Measurements from ENCODE around the gene SLC25A23.
A peak's percentile ranks its signal among the peaks of the same experiment; 100 is the strongest.
"Not testable (repeated sequence)": the region's sequence is repeated elsewhere in the genome, so short reads cannot be mapped to it uniquely, and the experiment has no call there.

The SLC25A23 gene

GRCh38 chr19:6412061-6412446, 47.5 kb downstream of the SLC25A23 start:
- TF ChIP-seq CTCF (IDR thresholded peaks at IDR 0.05; ENCODE audit: poor library complexity, severe bottlenecking), result no peak
- no peak for DNase-seq (ENCODE audit: low spot score)
- H3K9me3 ChIP-seq (ENCODE audit: severe bottlenecking), result no peaks in the 10 kb centered on the region
- H3K4me1 ChIP-seq (ENCODE audit: insufficient read depth, poor library complexity, severe bottlenecking), result no peaks in the 10 kb centered on the region
- no peaks in the 10 kb centered on the region for H3K27me3 ChIP-seq (ENCODE audit: insufficient read depth, poor library complexity, severe bottlenecking)
- 0 out of 3 replicates have a peak, but pooled peaks have one; percentile 15 for ATAC-seq (ENCODE audit: low read depth)
- no peak overlapping the region for H3K27ac ChIP-seq (ENCODE audit: poor library complexity, severe bottlenecking)
- peaks cover 27% of the 10 kb centered on the region for H3K36me3 ChIP-seq (ENCODE audit: low read depth)
- no peak overlapping the region for H3K4me3 ChIP-seq (ENCODE audit: severe bottlenecking)

- Histone ChIP-seq H3K9me3 (ENCODE audit: severe bottlenecking) (no peaks in the 10 kb centered on the region), H3K27me3 (ENCODE audit: insufficient read depth, poor library complexity, severe bottlenecking) (no peaks in the 10 kb centered on the region), H3K36me3 (ENCODE audit: low read depth) (peaks cover 2% of the 10 kb centered on the region), H3K4me3 (ENCODE audit: severe bottlenecking) (no peak overlapping the region), H3K27ac (ENCODE audit: poor library complexity, severe bottlenecking) (no peak overlapping the region), H3K4me1 (ENCODE audit: insufficient read depth, poor library complexity, severe bottlenecking) (no peaks in the 10 kb centered on the region)
- ATAC-seq (ENCODE audit: low read depth) (no peak), DNase-seq (ENCODE audit: low spot score) (no peak)
- TF ChIP-seq CTCF (IDR thresholded peaks at IDR 0.05; ENCODE audit: poor library complexity, severe bottlenecking), result no peak
Measured at GRCh38 chr19:6409346-6409745, 50.2 kb downstream of the SLC25A23 start.

GRCh38 chr19:6406401-6406800, 53.2 kb downstream of the SLC25A23 start:
- no peak for TF ChIP-seq CTCF (IDR thresholded peaks at IDR 0.05; ENCODE audit: poor library complexity, severe bottlenecking)
- H3K36me3 ChIP-seq (ENCODE audit: low read depth), result no peaks in the 10 kb centered on the region
- DNase-seq (ENCODE audit: low spot score) (no peak), ATAC-seq (ENCODE audit: low read depth) (no peak)
- H3K9me3 ChIP-seq (ENCODE audit: severe bottlenecking), result no peaks in the 10 kb centered on the region
- H3K27me3 ChIP-seq (ENCODE audit: insufficient read depth, poor library complexity, severe bottlenecking), result no peaks in the 10 kb centered on the region
- H3K4me1 ChIP-seq (ENCODE audit: insufficient read depth, poor library complexity, severe bottlenecking), result no peaks in the 10 kb centered on the region
- no peak overlapping the region for H3K4me3 ChIP-seq (ENCODE audit: severe bottlenecking)
- no peak overlapping the region for H3K27ac ChIP-seq (ENCODE audit: poor library complexity, severe bottlenecking)

- no peak overlapping the region for H3K4me3 ChIP-seq (ENCODE audit: severe bottlenecking)
- no peaks in the 10 kb centered on the region for H3K36me3 ChIP-seq (ENCODE audit: low read depth)
- DNase-seq (ENCODE audit: low spot score) (no peak), ATAC-seq (ENCODE audit: low read depth) (no peak)
- H3K27ac ChIP-seq (ENCODE audit: poor library complexity, severe bottlenecking), result no peak overlapping the region
- H3K9me3 ChIP-seq (ENCODE audit: severe bottlenecking), result no peaks in the 10 kb centered on the region
- no peaks in the 10 kb centered on the region for H3K4me1 ChIP-seq (ENCODE audit: insufficient read depth, poor library complexity, severe bottlenecking)
- H3K27me3 ChIP-seq (ENCODE audit: insufficient read depth, poor library complexity, severe bottlenecking), result no peaks in the 10 kb centered on the region
- no peak for TF ChIP-seq CTCF (IDR thresholded peaks at IDR 0.05; ENCODE audit: poor library complexity, severe bottlenecking)
Measured at GRCh38 chr19:6402837-6403608, 56.6 kb downstream of the SLC25A23 start.

- Histone ChIP-seq H3K27me3 (ENCODE audit: insufficient read depth, poor library complexity, severe bottlenecking) (no peaks in the 10 kb centered on the region), H3K4me3 (ENCODE audit: severe bottlenecking) (no peak overlapping the region), H3K4me1 (ENCODE audit: insufficient read depth, poor library complexity, severe bottlenecking) (no peaks in the 10 kb centered on the region), H3K36me3 (ENCODE audit: low read depth) (no peaks in the 10 kb centered on the region), H3K27ac (ENCODE audit: poor library complexity, severe bottlenecking) (no peak overlapping the region), H3K9me3 (ENCODE audit: severe bottlenecking) (no peaks in the 10 kb centered on the region)
- DNase-seq (ENCODE audit: low spot score), result no peak
- TF ChIP-seq CTCF (IDR thresholded peaks at IDR 0.05; ENCODE audit: poor library complexity, severe bottlenecking), result no peak
- ATAC-seq (ENCODE audit: low read depth), result no peak
Measured at GRCh38 chr19:6402058-6402457, 57.5 kb downstream of the SLC25A23 start.

- not testable (repeated sequence) for H3K9me3 ChIP-seq (ENCODE audit: severe bottlenecking); DNase-seq (ENCODE audit: low spot score); ATAC-seq (ENCODE audit: low read depth); H3K27ac ChIP-seq (ENCODE audit: poor library complexity, severe bottlenecking); H3K4me1 ChIP-seq (ENCODE audit: insufficient read depth, poor library complexity, severe bottlenecking); H3K4me3 ChIP-seq (ENCODE audit: severe bottlenecking); H3K27me3 ChIP-seq (ENCODE audit: insufficient read depth, poor library complexity, severe bottlenecking); H3K36me3 ChIP-seq (ENCODE audit: low read depth)
Measured at GRCh38 chr19:6400062-6400944, 59.3 kb downstream of the SLC25A23 start.
